Neural progenitor cell (in vitro differentiated cells): ENCODE measurements around the gene MORN1.
"Not testable (repeated sequence)": the region's sequence is repeated elsewhere in the genome, so short reads cannot be mapped to it uniquely, and the experiment has no call there.

Source experiments
- EZH2 ChIP-seq: fragments of 200-600 bp; sonication (generic); IDR thresholded peaks from 2 replicates; pipeline ENCODE4 v1.6.1; 2017; ENCODE audit warnings: antibody characterized with exemption, mild to moderate bottlenecking, moderate library complexity
- TF ChIP-seq, protein P1 (sequence below): fragments of 200-600 bp; sonication (generic); IDR thresholded peaks from 2 replicates; pipeline ENCODE4 v1.5.1; 2017; ENCODE audit warnings: antibody characterized with exemption, mild to moderate bottlenecking

DNA sequence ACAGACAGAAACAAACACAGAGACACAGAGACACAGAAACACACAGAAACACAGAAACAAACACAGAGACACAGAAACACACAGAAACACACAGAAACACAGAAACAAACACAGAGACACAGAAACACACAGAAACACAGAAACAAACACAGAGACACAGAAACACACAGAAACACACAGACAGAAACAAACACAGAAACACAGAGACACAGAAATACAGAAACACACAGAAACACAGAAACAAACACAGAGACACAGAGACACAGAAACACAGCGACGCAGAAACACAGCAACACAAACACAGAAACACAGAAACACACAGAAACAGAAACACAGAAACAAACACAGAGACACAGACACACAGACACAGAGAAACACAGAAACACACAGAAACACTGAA lies 64.2 kb downstream of the MORN1 start:
- TF ChIP-seq, protein P1, sequence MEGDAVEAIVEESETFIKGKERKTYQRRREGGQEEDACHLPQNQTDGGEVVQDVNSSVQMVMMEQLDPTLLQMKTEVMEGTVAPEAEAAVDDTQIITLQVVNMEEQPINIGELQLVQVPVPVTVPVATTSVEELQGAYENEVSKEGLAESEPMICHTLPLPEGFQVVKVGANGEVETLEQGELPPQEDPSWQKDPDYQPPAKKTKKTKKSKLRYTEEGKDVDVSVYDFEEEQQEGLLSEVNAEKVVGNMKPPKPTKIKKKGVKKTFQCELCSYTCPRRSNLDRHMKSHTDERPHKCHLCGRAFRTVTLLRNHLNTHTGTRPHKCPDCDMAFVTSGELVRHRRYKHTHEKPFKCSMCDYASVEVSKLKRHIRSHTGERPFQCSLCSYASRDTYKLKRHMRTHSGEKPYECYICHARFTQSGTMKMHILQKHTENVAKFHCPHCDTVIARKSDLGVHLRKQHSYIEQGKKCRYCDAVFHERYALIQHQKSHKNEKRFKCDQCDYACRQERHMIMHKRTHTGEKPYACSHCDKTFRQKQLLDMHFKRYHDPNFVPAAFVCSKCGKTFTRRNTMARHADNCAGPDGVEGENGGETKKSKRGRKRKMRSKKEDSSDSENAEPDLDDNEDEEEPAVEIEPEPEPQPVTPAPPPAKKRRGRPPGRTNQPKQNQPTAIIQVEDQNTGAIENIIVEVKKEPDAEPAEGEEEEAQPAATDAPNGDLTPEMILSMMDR: not testable (repeated sequence)
- not testable (repeated sequence) for TF ChIP-seq EZH2
